HG03039 (cell line): Measurements from ENCODE around the gene CSNK2A3.
"Not testable (repeated sequence)": the region's sequence is repeated elsewhere in the genome, so short reads cannot be mapped to it uniquely, and the experiment has no call there.

Source experiments
- ATAC-seq: cut with Tn5 transposase; IDR thresholded peaks from one replicate; pipeline ENCODE4 v1.9.1; 2021; ENCODE audit warnings: mild to moderate bottlenecking, moderate library complexity; ENCODE audit not compliant: unreplicated experiment

CSNK2A3 gene

GRCh38 chr11:11352878-11353277 lies at the start of gene CSNK2A3:
Gene CSNK2A3 (minus strand): TSS chr11:11353250. CDS start chr11:11353119, 131 bp downstream.
- not testable (repeated sequence) for ATAC-seq

DNA sequence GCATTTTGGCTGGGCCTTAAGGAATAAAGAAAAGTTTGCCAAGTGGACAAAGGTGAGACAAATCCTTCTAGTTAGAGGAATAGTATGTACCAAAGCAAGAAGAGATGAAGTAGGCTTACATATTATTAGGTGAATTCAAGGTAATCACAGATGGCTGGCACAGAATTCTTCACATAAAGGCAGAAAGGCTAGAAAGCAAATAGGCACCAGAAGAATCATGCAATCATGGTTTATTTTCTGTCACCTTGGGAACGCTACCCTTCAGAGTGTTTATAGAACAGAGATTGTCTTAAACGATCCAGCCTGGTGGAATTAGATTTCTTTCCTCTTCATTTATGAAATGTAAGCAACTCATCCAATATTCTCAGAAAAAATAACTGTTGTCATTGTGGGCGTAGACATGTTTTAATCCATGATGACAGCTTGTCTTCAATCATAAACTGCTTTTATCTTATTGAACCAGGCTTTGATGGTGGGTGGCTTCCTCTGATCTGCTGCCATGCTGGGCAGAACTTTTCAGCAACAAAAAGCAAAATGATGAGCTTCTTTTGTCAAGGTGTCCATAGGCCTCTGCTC lies 49.0 kb upstream of the CSNK2A3 start:
- no peak for ATAC-seq

GRCh38 chr11:11400635-11401232 lies 47.7 kb upstream of the CSNK2A3 start:
- ATAC-seq = no peak

GRCh38 chr11:11400121-11400520 lies 47.1 kb upstream of the CSNK2A3 start:
- no peak for ATAC-seq

GRCh38 chr11:11397781-11398180 lies 44.7 kb upstream of the CSNK2A3 start:
- ATAC-seq = no peak

GRCh38 chr11:11397036-11397415 lies 44.0 kb upstream of the CSNK2A3 start:
- no peak for ATAC-seq

DNA sequence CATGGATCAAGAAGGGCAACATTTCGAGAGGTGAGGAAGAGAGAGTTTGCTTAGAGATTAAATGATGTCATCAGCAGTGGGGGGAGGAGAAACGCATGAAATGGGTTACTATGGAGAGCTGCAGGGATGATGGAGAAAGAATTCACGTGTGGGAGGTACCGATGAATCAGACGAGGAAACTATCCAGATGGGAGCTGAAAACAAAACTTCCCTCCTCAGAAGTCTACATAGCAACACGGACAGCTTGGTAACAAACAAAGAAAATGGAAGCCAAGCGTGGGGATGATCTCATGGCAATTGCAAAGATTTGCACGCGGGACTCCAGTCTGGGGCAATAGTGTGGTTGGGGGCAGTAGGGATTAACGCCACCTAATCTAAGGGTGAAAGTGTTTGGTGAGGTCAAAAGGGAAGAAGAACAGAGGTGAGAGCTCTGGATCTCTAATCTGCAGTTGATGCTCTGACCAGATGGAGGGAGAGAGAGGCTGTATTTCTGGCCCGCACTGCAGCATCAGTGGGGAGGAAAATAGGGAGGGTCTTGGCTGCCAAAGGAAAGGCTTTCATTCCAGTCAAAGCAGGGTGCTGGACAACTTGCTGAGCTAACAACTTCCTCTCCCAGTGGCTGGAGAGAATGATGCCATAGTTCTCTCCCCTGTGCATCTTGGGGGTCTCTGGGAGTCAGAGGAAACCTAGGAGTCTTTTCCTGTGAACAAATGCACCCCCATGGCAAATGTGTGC lies 43.4 kb upstream of the CSNK2A3 start:
- no peak for ATAC-seq

- no peak for ATAC-seq
Observed at GRCh38 chr11:11395126-11395525, 42.1 kb upstream of the CSNK2A3 start.

- ATAC-seq = no peak
Observed at GRCh38 chr11:11394241-11394640, 41.2 kb upstream of the CSNK2A3 start.

DNA sequence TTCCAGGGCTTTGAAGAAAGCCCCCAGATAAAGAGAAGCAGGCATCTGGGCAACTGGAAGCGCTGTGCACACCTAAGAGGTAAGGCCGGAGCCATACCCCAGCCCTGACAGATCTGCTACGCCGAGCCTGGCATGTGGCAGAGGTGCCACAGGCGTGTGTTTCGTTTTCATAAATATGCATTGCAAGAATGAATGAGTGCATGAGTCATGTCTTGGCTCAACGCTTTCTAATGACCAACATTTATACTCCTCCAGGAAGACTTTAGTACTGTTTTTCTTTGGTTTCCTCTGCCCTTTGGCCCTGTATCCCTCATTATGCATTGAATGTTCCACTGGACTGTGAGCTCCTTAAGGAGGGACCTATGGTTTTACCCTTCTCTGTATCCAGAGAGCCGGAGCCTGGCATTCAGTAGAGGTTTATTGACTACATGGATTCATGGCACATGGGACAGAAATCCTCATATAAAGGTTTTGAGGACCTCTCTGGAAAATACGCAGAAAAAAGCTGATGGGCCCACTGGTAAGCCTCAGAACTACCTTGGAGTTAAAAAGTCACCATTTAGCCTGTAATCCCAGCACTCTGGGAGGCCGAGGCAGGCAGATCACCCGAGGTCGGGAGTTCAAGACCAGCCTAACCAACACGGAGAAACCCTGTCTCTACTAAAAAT lies 38.9 kb upstream of the CSNK2A3 start:
- no peak for ATAC-seq

GRCh38 chr11:11391169-11391568 lies 38.1 kb upstream of the CSNK2A3 start:
- ATAC-seq = no peak

DNA sequence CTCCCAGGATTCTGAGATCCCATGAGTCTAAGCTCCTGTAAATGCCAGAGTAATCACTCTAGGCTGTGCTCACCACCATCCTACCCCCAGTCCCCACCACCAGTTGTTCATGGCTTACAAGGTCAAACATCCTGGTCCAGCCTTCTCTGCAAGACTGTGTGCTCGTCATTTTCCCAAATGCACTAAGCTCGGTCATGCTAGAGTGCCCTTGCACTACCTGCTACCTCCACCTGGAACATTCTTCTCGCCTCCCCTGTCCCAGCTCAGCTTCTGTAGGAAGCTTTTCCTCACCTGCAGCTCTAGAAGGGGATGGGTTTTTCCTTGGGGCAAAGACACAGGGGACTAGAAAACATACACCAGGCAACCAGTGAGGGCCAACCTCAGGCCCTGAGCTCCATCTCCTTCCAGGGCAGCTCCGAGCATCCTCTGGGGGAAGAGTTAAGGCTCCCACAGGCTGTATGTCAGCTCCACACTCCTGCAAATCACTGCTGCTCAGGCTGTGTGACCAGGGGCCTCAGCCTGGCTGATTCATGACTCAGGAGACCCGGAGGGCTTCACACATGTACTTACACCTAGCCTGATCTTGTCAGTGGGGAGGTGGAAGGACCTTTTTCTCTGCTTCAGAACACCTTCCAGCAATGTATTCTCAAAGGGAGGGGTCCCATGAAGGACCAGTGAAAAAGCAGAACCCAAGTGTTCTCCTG lies 37.2 kb upstream of the CSNK2A3 start:
- ATAC-seq = no peak

DNA sequence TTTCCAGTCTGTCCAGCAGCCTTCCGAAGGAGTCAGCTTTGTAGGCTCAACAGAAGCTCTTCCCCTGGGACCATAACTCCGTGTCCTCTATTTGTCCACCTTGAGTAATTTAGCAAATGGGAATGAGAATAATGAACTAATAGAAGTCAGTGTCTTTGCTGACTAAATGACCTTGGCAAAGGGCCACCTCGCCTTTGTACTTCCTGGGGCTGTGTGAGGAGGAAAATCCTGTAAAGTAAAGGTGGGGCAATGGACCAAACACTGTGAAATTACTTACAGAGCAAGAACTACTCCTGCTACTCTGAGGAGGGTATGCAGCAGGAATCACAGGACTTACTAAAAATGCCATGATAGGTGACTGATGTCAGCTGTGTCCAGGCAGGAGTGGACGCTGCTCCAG lies 36.2 kb upstream of the CSNK2A3 start:
- no peak for ATAC-seq

GRCh38 chr11:11387622-11388305 lies 34.7 kb upstream of the CSNK2A3 start:
- ATAC-seq = no peak

DNA sequence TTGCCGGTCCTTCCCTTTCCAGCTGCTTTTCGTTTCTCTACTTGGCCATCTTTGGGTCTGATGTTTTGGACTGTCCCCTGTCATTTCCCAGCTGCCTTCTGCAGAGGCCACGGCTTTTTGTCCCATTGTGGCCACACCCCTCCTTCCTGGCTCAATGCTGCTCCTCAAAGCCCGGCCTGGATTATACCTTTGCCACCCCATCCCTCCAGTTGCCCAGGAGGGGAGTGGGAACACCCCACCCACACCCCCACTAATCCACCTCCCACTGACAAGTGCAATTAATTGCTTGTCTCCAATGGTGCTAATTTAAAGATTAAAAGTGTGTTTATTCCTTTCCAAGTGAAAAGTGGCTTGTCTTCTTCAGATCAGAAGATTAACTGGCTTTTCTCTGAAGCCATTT lies 34.2 kb upstream of the CSNK2A3 start:
- ATAC-seq = no peak

GRCh38 chr11:11384829-11385228 lies 31.8 kb upstream of the CSNK2A3 start:
- ATAC-seq = no peak

DNA sequence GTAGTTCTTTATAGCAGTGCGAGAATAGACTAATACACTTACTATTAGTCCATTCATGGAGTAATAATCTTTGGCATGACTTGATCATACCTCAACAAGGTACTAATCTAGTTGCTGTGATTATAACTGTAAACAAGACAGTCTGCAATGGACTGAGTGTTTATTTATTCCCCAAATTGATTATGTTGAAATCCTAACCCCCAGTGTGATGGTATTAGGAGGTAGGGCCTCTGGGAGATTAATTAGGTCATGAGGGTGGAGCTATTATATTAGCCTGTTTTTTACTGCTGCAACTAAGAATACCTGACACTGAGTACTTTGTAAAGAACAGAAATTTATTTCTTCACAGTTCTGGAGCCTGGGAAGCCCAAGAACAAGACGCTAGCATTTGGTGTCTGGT lies 30.9 kb upstream of the CSNK2A3 start:
- ATAC-seq = no peak

- no peak for ATAC-seq
Observed at GRCh38 chr11:11382858-11383532, 29.9 kb upstream of the CSNK2A3 start.

- no peak for ATAC-seq
Observed at GRCh38 chr11:11381471-11382105, 28.5 kb upstream of the CSNK2A3 start.

- ATAC-seq = no peak
Observed at GRCh38 chr11:11380883-11381282, 27.8 kb upstream of the CSNK2A3 start.
